GM12801 (cell line): ENCODE measurements around the gene UNC119.

Experiments
- TF ChIP-seq, protein P1 (sequence below): IDR thresholded peaks from one replicate; pipeline ENCODE4 v1.5.1; 2011; ENCODE audit warnings: control low read depth; ENCODE audit not compliant: insufficient read length; ENCODE audit errors: extremely low read depth

Gene UNC119

GRCh38 chr17:28552176-28552999, at the start of gene UNC119:
TSS of gene UNC119 (minus strand) at chr17:28552624. CDS start at chr17:28552557, 67 bp downstream.
- TF ChIP-seq, protein P1, sequence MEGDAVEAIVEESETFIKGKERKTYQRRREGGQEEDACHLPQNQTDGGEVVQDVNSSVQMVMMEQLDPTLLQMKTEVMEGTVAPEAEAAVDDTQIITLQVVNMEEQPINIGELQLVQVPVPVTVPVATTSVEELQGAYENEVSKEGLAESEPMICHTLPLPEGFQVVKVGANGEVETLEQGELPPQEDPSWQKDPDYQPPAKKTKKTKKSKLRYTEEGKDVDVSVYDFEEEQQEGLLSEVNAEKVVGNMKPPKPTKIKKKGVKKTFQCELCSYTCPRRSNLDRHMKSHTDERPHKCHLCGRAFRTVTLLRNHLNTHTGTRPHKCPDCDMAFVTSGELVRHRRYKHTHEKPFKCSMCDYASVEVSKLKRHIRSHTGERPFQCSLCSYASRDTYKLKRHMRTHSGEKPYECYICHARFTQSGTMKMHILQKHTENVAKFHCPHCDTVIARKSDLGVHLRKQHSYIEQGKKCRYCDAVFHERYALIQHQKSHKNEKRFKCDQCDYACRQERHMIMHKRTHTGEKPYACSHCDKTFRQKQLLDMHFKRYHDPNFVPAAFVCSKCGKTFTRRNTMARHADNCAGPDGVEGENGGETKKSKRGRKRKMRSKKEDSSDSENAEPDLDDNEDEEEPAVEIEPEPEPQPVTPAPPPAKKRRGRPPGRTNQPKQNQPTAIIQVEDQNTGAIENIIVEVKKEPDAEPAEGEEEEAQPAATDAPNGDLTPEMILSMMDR: no peak

DNA sequence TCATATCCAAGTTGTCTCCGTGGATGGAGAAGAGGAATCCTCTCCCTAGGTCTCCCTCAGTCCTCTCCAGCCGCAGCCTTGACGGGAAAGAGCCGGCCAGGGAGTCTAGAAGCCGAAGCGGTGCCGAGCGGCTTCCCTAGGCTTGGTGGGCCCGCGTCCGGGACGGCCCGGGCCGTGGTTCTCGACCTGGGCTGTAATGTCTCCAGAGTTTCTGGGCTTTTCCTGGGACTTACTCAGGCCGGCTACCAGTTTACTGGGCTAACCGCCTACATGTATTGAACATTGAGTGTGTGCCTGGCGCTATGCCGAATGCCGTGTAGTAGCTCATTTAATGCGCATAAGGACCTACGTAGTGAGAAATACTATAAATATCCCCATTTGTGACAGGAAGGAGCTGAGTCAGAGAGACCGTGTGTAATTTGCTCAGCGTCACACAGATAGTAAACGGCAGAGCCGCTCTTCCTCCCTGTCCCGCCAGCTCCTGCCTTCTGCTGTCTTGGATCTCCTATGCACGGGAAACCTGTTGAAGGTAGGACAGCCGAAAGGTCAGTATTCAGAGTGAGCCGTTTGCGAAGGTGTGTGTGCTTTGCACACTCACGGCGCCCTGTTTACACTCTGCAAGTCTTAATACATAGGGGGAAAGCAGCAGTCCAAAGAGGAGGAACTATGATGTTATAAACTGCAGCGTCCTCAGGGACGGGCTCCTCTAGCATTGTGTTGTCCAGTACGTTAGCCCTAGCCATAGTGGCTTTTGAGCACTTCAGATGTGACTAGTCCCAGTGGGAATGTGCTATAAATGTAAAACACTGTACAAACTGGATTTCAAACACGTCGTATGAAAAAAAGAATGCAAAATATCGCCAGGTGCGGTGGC, 47.1 kb upstream of the UNC119 start:
- TF ChIP-seq, protein P1: no peak

DNA sequence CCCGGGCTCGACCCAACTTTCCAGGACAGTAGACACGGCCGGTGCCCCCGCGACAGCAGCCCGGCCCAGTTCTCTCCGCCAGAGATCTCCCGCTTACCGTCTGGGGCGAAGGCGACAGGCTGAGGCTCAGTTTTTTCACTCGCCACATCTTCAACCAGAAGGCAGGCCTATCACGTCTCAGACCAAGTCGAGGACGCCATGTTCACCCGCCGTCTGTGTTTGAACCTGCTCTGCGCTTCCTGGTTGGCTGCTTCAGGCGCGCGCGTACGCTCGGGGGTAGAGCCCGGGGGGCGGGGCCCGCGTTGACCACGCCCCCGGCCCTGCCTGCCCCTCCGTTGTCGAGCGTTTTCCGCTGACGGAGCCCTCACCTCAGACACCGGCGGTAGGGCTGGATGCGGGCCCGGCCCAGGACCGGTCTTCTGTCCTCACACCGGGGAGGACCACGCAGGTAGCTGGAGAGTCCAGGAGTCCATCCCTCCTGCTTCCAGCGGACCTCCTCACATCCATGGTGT, 46.4 kb upstream of the UNC119 start, which contains the start of gene SPAG5:
TSS of gene SPAG5 (minus strand) at position 227 of the 512 bp plus-strand sequence. CDS start at position 148, 79 bp downstream.
- TF ChIP-seq, protein P1: no peak

- TF ChIP-seq, protein P1: no peak
Observed at GRCh38 chr17:28598389-28598788, 46.0 kb upstream of the UNC119 start.

DNA sequence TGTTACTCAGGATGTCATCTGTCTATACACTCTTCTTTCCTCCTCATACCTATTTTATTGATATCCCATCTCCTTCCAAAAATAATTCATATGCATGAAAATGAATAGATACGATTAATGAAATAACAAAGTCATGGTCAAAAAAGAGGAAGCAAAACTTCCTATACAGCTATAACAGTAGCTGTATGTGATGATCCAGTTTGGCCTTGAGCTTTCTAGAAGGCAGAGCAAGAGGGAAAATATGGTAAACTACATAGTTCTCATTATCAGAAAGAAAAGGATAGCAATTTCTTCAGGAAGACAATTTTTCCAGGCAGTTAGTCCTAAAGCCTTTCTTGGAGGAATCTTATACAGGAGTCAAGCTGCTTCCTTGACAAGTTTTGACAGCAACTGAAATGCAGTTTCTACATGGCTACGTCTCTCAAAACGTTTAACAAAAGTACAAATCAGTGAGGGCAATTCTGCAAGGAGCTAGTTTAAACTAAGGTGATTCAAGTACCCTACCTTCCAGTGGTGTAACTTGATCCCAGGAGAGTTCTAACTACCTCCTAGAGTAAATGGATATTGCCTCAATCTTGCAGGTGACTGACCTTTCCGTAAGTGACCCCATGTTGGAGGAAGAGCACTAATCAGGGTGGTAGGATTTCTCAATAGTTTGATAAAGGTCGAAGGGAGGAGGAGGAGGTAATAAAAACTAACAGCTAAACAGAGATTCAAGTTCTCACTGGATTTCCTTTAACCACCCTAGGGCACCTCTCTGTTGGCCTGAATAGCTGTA, 45.4 kb upstream of the UNC119 start:
- TF ChIP-seq, protein P1: no peak

- TF ChIP-seq, protein P1: no peak
Observed at GRCh38 chr17:28592260-28592659, 39.8 kb upstream of the UNC119 start.
